Medulla oblongata (tissue), 1 donor: ENCODE results near the gene FERMT1.
"Not testable (repeated sequence)": the region's sequence is repeated elsewhere in the genome, so short reads cannot be mapped to it uniquely, and the experiment has no call there.

ENCODE experiments used
- DNase-seq: peaks from one replicate; pipeline ENCODE4 v3.0.0-alpha.2; 2015; ENCODE audit errors: extremely low spot score

Gene FERMT1

GRCh38 chr20:6069669-6070068, 53.2 kb downstream of the FERMT1 start:
- no peak for DNase-seq

GRCh38 chr20:6067763-6068318, 55.0 kb downstream of the FERMT1 start:
- no peak for DNase-seq

DNA sequence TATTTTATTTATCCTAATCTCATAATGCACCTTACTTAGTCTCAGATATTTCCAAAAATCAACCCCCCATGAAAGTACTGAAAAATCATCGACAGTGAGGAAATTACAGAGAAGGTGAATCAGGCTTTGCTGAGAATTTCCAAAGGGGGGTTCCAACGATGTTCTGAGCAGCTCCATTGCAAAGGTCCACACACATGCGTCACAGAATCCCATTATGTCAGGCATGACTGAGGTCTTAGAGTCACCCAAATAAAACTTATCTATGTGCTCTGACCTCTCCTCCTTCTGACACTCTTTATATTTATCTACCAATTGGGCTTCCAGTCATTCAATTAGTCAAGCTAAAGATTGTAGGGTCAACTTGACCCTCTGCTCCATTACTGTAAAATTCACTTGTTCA, 56.2 kb downstream of the FERMT1 start:
- no peak for DNase-seq

DNA sequence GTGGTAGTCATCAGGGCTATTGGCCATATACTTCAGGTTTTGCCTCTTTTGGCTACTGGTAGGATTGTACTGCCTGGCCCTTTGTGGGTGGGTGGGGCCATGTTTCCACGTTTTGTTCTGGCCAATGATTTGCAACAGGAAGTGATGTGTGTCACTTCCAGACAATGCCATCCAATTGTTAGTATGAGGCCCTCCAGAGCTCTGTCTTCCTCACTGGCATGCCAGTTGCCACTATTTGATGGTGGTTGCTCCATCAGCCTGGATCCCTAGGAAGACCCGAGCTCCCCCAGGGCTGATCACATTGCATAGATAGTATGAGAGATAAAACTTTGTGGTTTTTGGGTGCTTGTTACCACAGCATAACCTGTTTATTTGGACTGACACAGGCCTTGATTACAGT, 61.3 kb downstream of the FERMT1 start:
- DNase-seq = no peak

DNA sequence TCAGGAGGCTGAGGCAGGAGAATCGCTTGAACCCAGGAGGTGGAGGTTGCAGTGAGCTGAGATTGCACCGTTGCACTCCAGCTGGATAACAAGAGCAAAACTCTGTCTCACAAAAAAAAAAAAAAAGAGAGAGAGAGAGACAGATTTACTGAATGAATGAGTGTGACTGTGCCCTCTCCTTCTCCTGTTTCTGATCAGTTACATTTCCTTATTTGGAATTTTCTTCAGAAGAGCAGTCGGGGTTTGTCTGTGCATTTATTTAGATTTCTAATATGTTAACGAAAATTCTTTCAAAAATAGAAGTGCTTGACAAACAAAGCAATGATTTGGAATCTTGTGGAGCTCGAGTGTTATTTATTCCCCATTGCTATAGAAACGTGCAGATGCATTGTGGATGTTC, 62.6 kb downstream of the FERMT1 start:
- DNase-seq = no peak

DNA sequence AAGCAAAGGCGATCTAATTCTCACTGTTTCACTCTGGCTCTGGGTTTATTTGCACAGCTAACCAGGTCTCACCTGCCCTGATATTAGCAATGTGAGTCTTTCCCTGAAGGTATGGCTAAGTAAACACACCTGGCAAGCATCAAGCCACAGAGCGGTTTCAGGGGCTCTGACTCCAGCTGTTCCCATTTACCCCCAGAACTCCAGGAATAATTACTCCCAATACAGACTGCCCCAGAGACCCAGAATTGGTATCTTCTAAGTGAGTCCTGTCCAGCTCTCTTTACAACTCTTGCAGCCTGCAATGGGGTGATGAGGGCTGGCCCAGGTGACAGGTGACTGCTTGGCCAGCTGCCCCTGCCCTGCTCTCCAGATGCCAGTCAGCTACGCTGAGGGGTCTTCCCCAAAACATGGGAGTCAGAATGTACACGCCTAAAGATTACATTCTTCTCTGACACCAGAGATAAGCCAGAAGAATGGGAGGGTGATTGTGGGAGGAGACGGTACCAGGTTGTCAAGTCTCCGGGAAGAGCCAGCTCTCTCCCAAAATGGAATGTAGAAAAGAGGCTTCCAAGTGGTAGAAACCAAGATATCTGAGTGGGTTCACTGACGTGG, 64.0 kb downstream of the FERMT1 start:
- no peak for DNase-seq

DNA sequence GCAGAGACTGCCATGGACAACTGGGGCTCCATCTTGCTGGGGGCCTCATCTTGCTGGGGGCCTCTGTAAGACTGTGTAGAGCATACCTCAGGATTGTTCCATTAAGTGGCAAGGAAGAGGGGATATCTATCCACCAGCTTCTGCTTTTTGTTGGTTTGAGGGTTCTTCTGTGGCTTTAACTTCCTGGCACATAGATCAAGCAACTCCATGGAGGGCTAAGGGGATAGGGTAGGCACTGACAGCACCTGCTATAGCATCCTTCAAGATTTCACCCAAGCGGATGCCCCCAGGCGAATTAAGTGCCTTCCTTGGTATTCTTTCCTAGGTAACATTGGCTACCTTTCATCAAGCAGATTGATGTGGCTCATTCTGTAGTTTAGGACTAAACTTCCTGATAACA, 65.1 kb downstream of the FERMT1 start:
- no peak for DNase-seq

GRCh38 chr20:6057139-6057538, 65.7 kb downstream of the FERMT1 start:
- DNase-seq = no peak

- no peak for DNase-seq
These were observed 66.8 kb downstream of the FERMT1 start for GRCh38 chr20:6055981-6056569.

DNA sequence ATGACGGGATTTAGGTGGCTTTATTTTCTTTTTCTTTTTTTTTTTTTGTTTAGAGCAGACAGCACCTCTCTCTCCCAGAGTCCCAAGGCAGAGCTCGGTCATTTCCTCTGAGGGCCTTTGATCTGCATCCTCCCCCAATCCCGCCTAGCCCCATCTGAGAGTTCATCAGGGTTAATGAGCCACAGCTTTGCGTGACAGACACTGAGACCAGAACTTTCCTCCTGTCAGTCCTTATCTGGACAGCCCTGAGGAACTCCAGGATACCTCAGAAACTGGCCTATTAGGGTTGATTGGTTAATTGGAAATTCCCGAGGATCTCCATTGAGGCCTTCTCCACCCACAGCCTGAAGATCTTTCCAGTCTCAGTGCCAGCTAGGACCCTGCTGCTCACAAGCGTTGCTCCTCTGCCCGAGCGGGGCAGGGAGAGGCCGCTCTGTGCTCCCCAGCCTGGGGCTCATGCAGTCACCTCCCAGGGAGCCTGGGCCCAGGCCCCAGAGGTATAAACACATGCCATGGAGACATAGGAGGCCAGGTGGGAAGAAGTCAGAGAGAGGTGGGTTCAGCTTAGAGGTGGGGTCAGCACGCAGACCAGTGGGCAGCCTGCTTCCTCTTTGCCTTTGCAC, 67.6 kb downstream of the FERMT1 start:
- DNase-seq = no peak

DNA sequence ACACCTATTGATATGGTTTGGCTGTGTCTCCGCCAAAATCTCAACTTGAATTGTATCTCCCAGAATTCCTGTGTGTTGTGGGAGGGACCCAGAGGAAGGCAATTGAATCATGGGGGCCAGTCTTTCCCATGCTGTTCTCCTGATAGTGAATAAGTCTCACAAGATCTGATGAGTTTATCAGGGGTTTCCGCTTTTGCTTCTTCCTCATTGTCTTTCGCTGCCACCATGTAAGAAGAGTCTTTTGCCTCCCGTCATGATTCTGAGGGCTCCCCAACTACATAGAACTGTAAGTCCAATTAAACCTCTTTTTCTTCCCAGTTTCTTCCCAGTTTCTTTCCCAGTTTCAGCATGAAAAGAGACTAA, 68.2 kb downstream of the FERMT1 start:
- not testable (repeated sequence) for DNase-seq

GRCh38 chr20:6053776-6054688, 68.8 kb downstream of the FERMT1 start, which contains the start of gene LRRN4:
LRRN4 (minus strand) TSS chr20:6054060; CDS start chr20:6052799, 1,261 bp downstream.
- no peak for DNase-seq

GRCh38 chr20:6053064-6053775, 69.6 kb downstream of the FERMT1 start:
- DNase-seq = no peak

GRCh38 chr20:6051505-6051904, 71.3 kb downstream of the FERMT1 start:
- no peak for DNase-seq

GRCh38 chr20:6048391-6048790, 74.4 kb downstream of the FERMT1 start:
- no peak for DNase-seq

DNA sequence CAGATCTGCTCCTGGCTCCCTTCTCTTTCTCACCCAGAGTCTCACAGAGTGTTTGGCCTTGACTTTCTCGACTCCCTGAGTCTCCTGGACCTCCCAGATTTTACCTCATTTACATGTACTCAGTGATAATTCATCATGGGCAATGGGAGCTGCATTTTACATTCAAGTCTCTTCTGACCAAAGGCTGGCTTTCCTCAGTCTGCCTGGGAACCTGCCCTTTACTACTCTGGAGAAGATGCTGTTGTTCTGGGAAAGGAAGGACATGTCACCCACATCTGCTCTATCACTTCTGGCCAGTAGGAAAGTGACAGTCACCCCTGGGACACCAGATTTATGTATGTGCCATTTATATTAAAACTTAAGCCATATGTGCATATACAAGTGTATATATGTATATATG, 76.4 kb downstream of the FERMT1 start:
- DNase-seq = no peak

DNA sequence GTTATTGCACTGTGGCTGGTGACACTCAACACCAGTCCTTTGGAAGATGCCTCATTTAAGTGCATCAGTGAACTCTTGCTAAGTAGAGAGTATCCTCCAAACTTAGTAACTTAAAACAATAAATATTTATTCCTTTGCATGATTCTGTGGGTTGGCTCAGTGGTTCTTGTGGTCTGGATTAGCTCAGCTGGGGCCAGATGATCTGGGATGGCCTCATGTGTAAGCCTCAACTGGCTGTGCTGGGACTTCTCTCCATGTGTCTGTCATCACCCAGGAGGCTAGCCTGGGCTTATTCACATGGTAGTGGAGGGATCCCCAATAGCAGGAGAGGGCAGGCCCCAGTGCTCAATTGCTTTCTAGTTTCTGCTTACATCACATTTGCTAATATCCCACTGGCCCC, 77.3 kb downstream of the FERMT1 start:
- DNase-seq = no peak

- no peak for DNase-seq
These were observed 78.7 kb downstream of the FERMT1 start for GRCh38 chr20:6044115-6044514.

- no peak for DNase-seq
These were observed 81.0 kb downstream of the FERMT1 start for GRCh38 chr20:6041808-6042265.

DNA sequence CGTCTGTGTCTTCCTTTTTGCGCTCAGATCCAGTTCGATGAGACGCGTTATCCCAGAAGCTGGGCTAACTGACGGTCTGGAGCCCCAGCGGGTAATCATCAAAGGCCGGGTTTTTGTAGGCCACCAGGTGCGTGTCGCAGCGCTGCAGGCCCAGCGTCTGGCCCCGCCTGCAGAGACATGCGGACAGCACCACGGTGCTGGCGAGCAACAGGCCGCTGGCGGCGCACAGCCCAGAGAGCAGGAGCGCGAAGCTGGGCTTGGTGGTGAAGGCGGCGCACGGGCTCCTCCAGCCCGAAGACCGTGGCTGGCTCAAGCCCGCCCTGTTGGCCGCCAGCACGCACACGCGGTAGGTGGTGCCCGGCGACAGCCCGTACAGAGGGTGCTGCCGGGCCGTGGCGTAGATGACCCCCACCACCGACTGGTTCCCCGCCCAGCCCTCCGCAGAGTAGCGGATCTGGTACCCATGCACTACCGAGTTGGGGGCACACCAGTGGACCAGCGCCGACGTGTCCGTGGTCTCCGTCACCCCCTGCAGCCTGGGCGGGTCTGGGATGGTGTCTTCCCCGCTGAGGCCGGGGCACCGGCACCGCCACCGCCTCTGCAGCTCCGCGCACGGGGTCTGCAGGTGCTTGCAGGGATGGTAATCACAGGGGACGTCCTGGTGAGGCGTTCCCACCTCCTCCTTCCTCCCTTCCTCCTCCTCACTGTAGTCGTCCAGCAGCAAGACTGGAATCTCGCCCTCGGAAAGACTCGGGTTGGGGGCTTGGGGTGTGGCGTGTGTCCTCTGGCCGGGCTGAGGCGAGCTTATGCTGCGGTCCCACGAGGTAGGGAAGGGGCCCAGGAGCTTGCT, 81.6 kb downstream of the FERMT1 start:
- no peak for DNase-seq
